Keratinocyte (primary cell): ENCODE results near the gene KLHL21. TPM values are rescaled to one million over a fixed set of nuclear protein-coding genes. Genes with fewer than 3 reads are reported as not detected.

Source experiments
- DNase-seq: peaks from one replicate; pipeline ENCODE4 v3.0.0-alpha.2; 2011; ENCODE audit warnings: low read depth, missing footprints, low spot score
- FAIRE-seq: peaks from 2 replicates; lab custom pipeline; 2011; peaks lifted over from hg19 to GRCh38; lab: Jason Lieb, UNC
- H2AFZ ChIP-seq: 2 replicates; pipeline ENCODE4 v1.6.0; 2012; ENCODE audit warnings: low read length, control low read depth, inconsistent platforms; ENCODE audit not compliant: control insufficient read depth
- H3K27ac ChIP-seq: 2 replicates; pipeline ENCODE4 v1.5.1; 2011; ENCODE audit warnings: low read length; ENCODE audit not compliant: control insufficient read depth, insufficient read depth
- H3K27me3 ChIP-seq: 3 replicates; pipeline ENCODE4 v1.6.0; 2011; ENCODE audit warnings: low read length; ENCODE audit not compliant: control insufficient read depth, insufficient read depth; ENCODE audit errors: extremely low read depth
- H3K36me3 ChIP-seq, 2 experiments: 2 replicates in 1 of 2; 3 replicates in 1 of 2; pipeline ENCODE4 v1.5.1; 2011; ENCODE audit warnings: low read length in 2 of 2, mild to moderate bottlenecking in 1 of 2; ENCODE audit not compliant: control insufficient read depth in 2 of 2, insufficient read depth in 2 of 2; ENCODE audit errors: extremely low read depth in 1 of 2
- H3K4me1 ChIP-seq: 3 replicates; pipeline ENCODE4 v1.5.1; 2011; ENCODE audit warnings: low read length; ENCODE audit not compliant: control insufficient read depth, insufficient read depth; ENCODE audit errors: extremely low read depth
- H3K4me2 ChIP-seq: 3 replicates; pipeline ENCODE4 v1.6.0; 2011; ENCODE audit warnings: low read depth, low read length; ENCODE audit not compliant: control insufficient read depth, insufficient read depth; ENCODE audit errors: extremely low read depth
- H3K4me3 ChIP-seq, 3 experiments: fragments of 200-600 bp in 1 of 3; sonication (generic) in 1 of 3; 2 replicates in 2 of 3; 3 replicates in 1 of 3; pipeline ENCODE4 v1.5.1; 2011 to 2016; ENCODE audit warnings: low read length in 3 of 3, mild to moderate bottlenecking in 3 of 3, control low read depth in 2 of 3, inconsistent platforms in 1 of 3, low read depth in 1 of 3, mixed read lengths in 1 of 3, mixed run types in 1 of 3, moderate library complexity in 1 of 3; ENCODE audit not compliant: control insufficient read depth in 2 of 3, insufficient read depth in 2 of 3; ENCODE audit errors: extremely low read depth in 1 of 3
- H3K79me2 ChIP-seq: 2 replicates; pipeline ENCODE4 v1.6.0; 2012; ENCODE audit warnings: low read length; ENCODE audit not compliant: control insufficient read depth, insufficient read depth
- H3K9ac ChIP-seq: 3 replicates; pipeline ENCODE4 v1.6.0; 2011; ENCODE audit warnings: low read length; ENCODE audit not compliant: control insufficient read depth, insufficient read depth; ENCODE audit errors: extremely low read depth
- H3K9me1 ChIP-seq: 3 replicates; pipeline ENCODE4 v1.6.0; 2011; ENCODE audit warnings: low read length; ENCODE audit not compliant: control insufficient read depth, insufficient read depth; ENCODE audit errors: extremely low read depth
- H3K9me3 ChIP-seq: 2 replicates; pipeline ENCODE4 v1.5.1; 2012; ENCODE audit warnings: low read depth, low read length; ENCODE audit not compliant: control insufficient read depth
- H4K20me1 ChIP-seq: 3 replicates; pipeline ENCODE4 v1.6.0; 2011; ENCODE audit warnings: low read length; ENCODE audit not compliant: control insufficient read depth, insufficient read depth; ENCODE audit errors: extremely low read depth
- CTCF ChIP-seq, 3 experiments: IDR thresholded peaks in 1 of 3; conservative IDR thresholded peaks in 1 of 3; optimal IDR thresholded peaks in 1 of 3; 2 replicates in 2 of 3; 3 replicates in 1 of 3; pipeline versions ENCODE3 to v1.5.1; 2011; ENCODE audit warnings: low read length in 3 of 3, mild to moderate bottlenecking in 3 of 3, moderate library complexity in 2 of 3, control low read depth in 1 of 3, inconsistent platforms in 1 of 3; ENCODE audit not compliant: insufficient read depth in 2 of 3; ENCODE audit errors: extremely low read depth in 1 of 3
- EZH2 ChIP-seq: IDR thresholded peaks from one replicate; pipeline ENCODE4 v1.6.1; 2012; ENCODE audit warnings: inconsistent platforms, mild to moderate bottlenecking, low read length, moderate library complexity
- dilution Hi-C: fragments of 300-500 bp; cut with MboI; formaldehyde crosslinking; loops from one replicate; pipeline ENCODE4 v1.7.0; 2020; ENCODE audit warnings: low sequenced_read_pairs; ENCODE audit not compliant: extremely low pct_ligation_motif_present
- polyA plus RNA-seq, 5 experiments: library from polyadenylated mRNA; depleted of rRNA in 3 of 5; stranded (reverse) in 3 of 5; stranded (forward) in 1 of 5; unstranded in 1 of 5; fragments of >200 nt; gene quantifications; 1 replicate in 1 of 5; 2 replicates in 3 of 5; 3 replicates in 1 of 5; pipeline versions ENCODE4 v1.2.1 to v1.2.3, GENCODE V29; 2011 to 2012; ENCODE audit warnings: missing spikeins in 2 of 5, low read depth in 1 of 5, low replicate concordance in 1 of 5

Gene KLHL21
- polyA plus RNA-seq, 1 donor (not counting 4 experiments of a cell fraction or from before 2014, with no cell fraction given) = 24.8 TPM

- Histone ChIP-seq H3K4me2 (no peak overlapping the region), H3K9me1 (no peaks in the 10 kb centered on the region), H3K9ac (no peak overlapping the region), H3K4me3 (no peak overlapping the region), H3K36me3 (peaks cover 25% of the 10 kb centered on the region in 2 experiments), H2AFZ (no peak overlapping the region), H3K27me3 (no peaks in the 10 kb centered on the region), H3K79me2 (peaks cover 21% of the 10 kb centered on the region), H4K20me1 (no peaks in the 10 kb centered on the region), H3K9me3 (no peaks in the 10 kb centered on the region), H3K27ac (no peak overlapping the region), H3K4me1 (peaks cover 3% of the 10 kb centered on the region)
- DNase-seq = no peak
- dilution Hi-C loops = no loop called here
- TF ChIP-seq EZH2 (no peak), CTCF (optimal IDR thresholded peaks at IDR 0.05 in 1 of 3, IDR thresholded peaks at IDR 0.05 in 1 of 3, conservative IDR thresholded peaks at IDR 0.05 in 1 of 3; ENCODE audit: extremely low read depth in 1 of 3, insufficient read depth in 2 of 3, low read length in 3 of 3) (no peak)
- no peak for FAIRE-seq
Measured at GRCh38 chr1:6631058-6631457, 28.4 kb upstream of the KLHL21 start.

GRCh38 chr1:6630027-6630426 lies 27.4 kb upstream of the KLHL21 start:
- Histone ChIP-seq H3K36me3 (peaks cover 21 to 22% of the 10 kb centered on the region in 2 experiments), H3K79me2 (peaks cover 24% of the 10 kb centered on the region), H3K27ac (no peak overlapping the region), H3K27me3 (no peaks in the 10 kb centered on the region), H3K9me3 (no peaks in the 10 kb centered on the region), H3K4me1 (peaks cover 8% of the 10 kb centered on the region), H3K9me1 (no peaks in the 10 kb centered on the region), H3K4me2 (no peak overlapping the region), H3K9ac (no peak overlapping the region), H2AFZ (no peak overlapping the region), H3K4me3 (no peak overlapping the region), H4K20me1 (no peaks in the 10 kb centered on the region)
- FAIRE-seq = no peak
- DNase-seq = no peak
- TF ChIP-seq EZH2 (no peak), CTCF (optimal IDR thresholded peaks at IDR 0.05 in 1 of 3, IDR thresholded peaks at IDR 0.05 in 1 of 3, conservative IDR thresholded peaks at IDR 0.05 in 1 of 3; ENCODE audit: extremely low read depth in 1 of 3, insufficient read depth in 2 of 3, low read length in 3 of 3) (no peak)
- dilution Hi-C loops = no loop called here
